Measurements from ENCODE around the gene RTF1. TPM values are rescaled to one million over a fixed set of nuclear protein-coding genes. Genes with fewer than 3 reads are reported as not detected.
A peak's percentile ranks its signal among the peaks of the same experiment; 100 is the strongest.

The RTF1 gene
- total and polyA plus RNA-seq, 2 donors (not counting 3 experiments of a cell fraction or from before 2014, with no cell fraction given) = 19.2 to 40.6 TPM

DNA sequence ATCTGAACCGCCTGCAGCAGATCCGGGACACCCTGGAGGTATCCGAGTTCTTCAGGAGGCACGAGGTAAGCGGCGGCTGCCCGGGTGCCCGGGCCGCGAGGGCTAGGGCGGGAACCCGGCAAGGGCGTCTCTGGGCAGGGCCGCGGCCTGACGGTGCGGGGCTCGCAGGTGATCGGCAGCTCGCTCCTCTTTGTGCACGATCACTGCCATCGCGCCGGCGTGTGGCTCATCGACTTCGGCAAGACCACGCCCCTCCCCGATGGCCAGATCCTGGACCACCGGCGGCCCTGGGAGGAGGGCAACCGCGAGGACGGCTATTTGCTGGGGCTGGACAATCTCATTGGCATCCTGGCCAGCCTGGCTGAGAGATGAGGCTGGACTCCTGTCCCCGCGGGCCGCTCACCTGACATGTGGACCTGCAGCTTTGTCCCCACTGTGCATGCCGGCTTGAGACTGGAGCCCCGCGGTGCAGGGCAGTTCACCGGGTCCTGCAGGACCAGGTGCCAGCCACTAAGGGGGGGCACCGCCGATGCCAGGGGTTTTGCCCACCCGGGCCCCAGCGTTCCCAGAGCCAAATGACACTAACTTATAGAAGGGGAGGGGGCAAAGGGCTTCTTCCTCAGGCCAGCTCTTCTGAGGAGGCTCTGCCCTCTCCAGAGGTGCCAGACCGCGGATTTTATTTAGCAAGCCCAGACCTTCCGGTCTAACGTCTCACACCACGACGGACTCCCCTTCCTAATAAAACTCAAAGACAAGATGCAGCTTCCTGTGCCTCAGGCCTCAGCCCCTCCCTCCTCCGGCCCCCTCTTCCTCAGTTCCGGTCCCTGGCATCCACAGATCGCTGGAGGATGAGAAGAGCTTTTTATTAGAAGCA is 86.1 kb downstream of the RTF1 start:
- ChIA-PET CTCF (interaction anchor here (1.2 kb wide), 1 partner anchor 37 kb away, joined by 5 read pairs; no protein-coding TSS in a partner anchor), POLR2A (no interaction called here)
- Histone ChIP-seq H4K20me1 (replicated peaks; ENCODE audit: control insufficient read depth, extremely low read depth, insufficient read depth, low read length) (no peaks in the 10 kb centered on the region), H2AFZ (ENCODE audit: low read depth, low read length) (no peak overlapping the region), H3K27me3 (ENCODE audit: control insufficient read depth in 2 of 2, insufficient read depth in 2 of 2, low read length in 2 of 2) (peaks cover 23 to 30% of the 10 kb centered on the region in 2 experiments), H3K4me1 (ENCODE audit: control insufficient read depth, extremely low read depth, insufficient read depth, low read length) (peaks cover 15% of the 10 kb centered on the region), H3K4me2 (ENCODE audit: insufficient read depth, low read length) (peak overlapping the region; percentile 1), H3K36me3 (ENCODE audit: control insufficient read depth in 2 of 2, extremely low read depth in 1 of 2, insufficient read depth in 2 of 2, low read length in 2 of 2) (no peaks in the 10 kb centered on the region), H3K27ac (ENCODE audit: insufficient read depth, low read depth, low read length) (no peak overlapping the region), H3K79me2 (ENCODE audit: control insufficient read depth, insufficient read depth, low read length) (no peaks in the 10 kb centered on the region), H3K9ac (replicated peaks; ENCODE audit: extremely low read depth, insufficient read depth, low read length) (no peak overlapping the region), H3K9me1 (replicated peaks; ENCODE audit: control insufficient read depth, extremely low read depth, insufficient read depth, low read length) (no peaks in the 10 kb centered on the region), H3K9me3 (replicated peaks; ENCODE audit: control insufficient read depth, insufficient read depth, low read length) (no peaks in the 10 kb centered on the region), H3K4me3 (replicated peaks in 1 of 3; ENCODE audit: insufficient read depth in 1 of 3, low read depth in 1 of 3, low read length in 3 of 3) (no peak overlapping the region)
- FAIRE-seq (no peak), DNase-seq (ENCODE audit: low read depth, low spot score) (no peak)
- BruUV-seq (replicated peaks) = no TSS peak
- intact Hi-C loops (cut with micrococcal nuclease) = loop anchor here (5.0 kb wide), 1 partner anchor 39 kb away; the partner anchor contains the start of gene RPAP1
- no peak for TF ChIP-seq CTCF (IDR thresholded peaks at IDR 0.05; ENCODE audit: extremely low read depth in 1 of 2, insufficient read depth in 1 of 2, low read depth in 1 of 2, low read length in 2 of 2)
- TF ChIP-seq MAX (IDR thresholded peaks at IDR 0.05; ENCODE audit: insufficient read depth, insufficient read length) = no peak
- TF ChIP-seq EZH2 (IDR thresholded peaks at IDR 0.05; ENCODE audit: borderline replicate concordance, low read depth, low read length, severe bottlenecking) = no peak
- dilution Hi-C loops (cut with MboI; ENCODE audit: extremely low pct_ligation_motif_present, low sequenced_read_pairs) = no loop called here

Measured in endothelial cell of umbilical vein (primary cell).